Activated effector memory CD4-positive, alpha-beta T cell treated with Interleukin-2 at 50 U/mL for 16 hours (primary cell): ENCODE measurements around the gene HTR3E.
A peak's percentile ranks its signal among the peaks of the same experiment; 100 is the strongest.
"Not testable (repeated sequence)": the region's sequence is repeated elsewhere in the genome, so short reads cannot be mapped to it uniquely, and the experiment has no call there.

ENCODE experiments used
- DNase-seq: peaks from one replicate; pipeline ENCODE4 v3.0.0-alpha.2; 2020

HTR3E gene

DNA sequence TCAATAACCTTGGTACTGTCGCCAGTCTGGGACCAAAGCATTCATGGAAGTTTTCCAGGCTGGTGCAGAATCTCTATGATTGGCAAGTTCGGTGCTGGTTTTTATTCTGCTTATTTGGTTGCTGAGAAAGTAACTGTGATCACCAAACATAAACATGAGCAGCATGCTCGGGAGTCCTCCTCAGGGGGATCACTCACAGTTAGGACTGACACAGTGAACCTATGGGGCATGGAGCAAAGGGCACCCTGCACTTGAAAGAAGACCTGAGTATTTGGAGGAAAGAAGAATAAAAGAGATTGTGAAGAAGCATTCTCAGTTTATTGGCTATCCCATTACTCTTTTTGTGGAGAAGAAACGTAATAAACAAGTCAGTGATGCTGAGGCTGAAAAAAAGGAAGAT is 19.2 kb downstream of the HTR3E start:
- no peak for DNase-seq

DNA sequence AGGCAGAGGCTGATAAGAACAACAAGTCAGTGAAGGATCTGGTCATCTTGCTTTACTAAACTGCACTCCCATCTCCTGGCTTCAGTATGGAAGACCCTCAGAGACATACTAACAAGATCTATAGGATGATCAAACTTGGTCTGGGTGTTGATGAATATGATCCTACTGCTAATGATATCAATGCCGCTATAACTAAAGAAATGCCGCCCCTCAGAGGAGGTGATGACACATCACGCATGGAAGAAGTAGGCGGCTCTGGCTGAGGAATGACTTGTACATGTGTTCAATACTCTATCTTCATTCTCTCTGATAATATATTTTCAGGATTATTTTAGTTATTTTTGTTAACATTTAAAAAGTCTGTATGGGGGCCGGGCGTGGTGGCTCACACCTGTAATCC is 20.8 kb downstream of the HTR3E start:
- DNase-seq = no peak

DNA sequence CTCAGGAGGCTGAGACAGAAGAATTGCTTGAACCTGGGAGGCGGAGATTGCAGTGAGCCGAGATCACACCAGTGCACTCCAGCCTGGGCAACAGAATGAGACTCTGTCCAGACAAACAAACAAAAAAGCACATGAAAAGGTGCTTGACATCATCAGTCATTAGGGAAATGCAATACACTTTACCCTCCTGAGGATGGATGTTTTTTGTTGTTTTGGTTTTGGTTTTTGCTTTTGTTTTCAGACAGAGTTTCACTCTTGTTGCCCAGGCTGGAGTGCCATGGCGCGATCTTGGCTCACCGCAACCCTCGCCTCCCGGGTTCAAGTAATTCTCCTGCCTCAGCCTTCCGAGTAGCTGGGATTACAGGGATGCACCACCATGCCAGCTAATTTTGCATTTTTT is 24.2 kb downstream of the HTR3E start:
- not testable (repeated sequence) for DNase-seq

- DNase-seq = no peak
Measured at GRCh38 chr3:184126006-184126405, 29.1 kb downstream of the HTR3E start.

GRCh38 chr3:184129012-184129411 is 32.1 kb downstream of the HTR3E start:
- DNase-seq = no peak

- DNase-seq = no peak
Measured at GRCh38 chr3:184132945-184133344, 36.1 kb downstream of the HTR3E start.

DNA sequence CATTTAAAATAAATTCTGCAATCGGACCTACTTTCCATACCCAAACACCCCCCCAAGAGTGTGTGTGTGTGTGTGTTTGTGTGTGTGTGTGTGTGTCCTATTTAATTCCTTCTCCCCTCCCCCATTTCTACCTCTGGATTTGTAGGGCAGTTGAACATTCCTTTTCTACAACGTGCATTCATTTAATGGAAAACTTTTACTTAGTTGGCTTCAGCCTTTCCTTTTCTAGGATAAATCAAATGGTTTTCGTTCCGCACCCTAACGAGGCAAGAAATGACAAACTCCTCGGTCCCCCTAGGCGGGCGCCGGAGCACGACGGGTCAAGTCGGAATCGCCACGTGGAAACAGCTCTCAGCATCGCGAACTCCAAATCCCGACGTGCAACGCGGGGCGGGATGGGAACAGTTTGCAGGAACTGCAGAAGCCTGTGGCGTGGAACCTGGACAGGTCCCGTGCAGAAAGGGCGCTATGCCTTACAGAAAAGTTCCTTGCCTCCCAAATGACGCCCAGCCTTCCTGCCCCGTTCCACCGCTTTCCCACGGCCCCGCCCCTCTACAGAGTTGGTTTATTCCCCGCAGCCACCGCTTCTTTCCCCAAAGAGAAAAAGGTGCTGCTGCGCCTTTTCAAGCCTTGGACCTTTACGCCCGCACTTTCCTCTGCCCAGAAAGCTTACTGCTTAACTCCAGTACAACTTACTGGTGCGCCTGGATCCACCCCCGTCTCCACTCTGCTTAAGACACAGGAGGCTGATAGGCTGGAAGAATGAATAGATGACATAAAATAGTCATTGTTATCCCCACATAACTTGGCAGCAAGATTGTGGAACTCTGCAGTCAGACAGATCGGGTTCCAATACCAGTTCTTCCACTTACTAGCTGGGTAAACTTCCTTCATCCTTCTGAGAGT is 37.2 kb downstream of the HTR3E start:
- peak; percentile 15 for DNase-seq

DNA sequence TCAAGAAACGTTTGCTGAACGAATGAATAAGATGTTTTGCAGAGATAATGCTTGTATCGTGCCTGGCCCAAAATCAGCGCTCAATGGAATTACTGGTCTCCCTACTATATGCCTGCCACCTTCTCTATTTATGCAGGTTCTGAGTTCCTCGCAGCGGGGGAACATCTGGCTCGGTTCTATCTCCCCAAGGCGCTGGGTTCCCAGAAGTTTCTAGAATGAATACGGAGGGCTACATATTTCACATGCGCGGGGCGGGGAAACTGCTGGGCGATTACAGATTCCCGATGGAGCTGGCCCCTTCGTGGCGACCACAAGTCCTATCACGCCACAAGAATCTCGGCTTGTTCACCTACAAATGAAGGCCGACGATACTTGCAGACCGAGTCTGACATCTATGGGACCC is 37.9 kb downstream of the HTR3E start:
- DNase-seq = no peak

- DNase-seq = peak; percentile 82
Measured at GRCh38 chr3:184135149-184135910, 38.5 kb downstream of the HTR3E start, which contains the start of gene EIF2B5. Gene EIF2B5 (plus strand): TSS chr3:184135358. CDS start chr3:184135386, 28 bp downstream.

DNA sequence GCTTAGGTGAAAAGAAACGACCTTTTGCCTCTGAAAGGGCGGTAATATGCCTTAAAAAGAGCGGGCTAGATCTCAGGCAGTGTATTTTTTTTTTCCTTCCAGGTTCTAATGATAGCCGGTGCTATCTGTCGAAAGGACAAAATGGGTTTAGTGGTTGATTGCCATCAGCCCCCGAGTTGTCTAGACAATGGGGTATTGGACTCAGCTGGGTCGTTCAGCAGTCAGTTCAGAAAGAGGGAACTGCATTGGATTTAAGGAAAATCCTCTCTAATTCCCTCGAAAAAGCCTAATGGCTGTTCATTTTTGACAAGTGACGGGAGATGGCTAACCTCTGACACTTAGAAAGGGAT is 39.0 kb downstream of the HTR3E start:
- DNase-seq = no peak

GRCh38 chr3:184140436-184140835 is 43.6 kb downstream of the HTR3E start:
- DNase-seq = no peak

- no peak for DNase-seq
Measured at GRCh38 chr3:184142199-184142598, 45.3 kb downstream of the HTR3E start.

DNA sequence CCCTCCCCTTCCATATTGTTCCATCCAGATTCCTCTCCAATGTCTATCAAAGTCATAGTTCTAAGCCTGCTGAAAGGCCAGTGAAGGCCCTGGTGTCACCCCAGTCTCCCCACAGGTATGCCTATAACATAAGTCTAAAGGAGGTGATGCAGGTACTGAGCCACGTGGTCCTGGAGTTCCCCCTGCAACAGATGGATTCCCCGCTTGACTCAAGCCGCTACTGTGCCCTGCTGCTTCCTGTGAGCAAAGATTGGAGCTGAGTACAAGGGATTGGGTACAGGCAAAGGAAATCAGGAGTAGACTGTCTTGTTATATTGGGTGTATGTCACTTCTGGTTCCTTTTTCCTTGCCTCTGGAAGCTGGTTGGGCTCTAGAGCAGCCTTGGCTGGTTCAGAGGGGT is 46.5 kb downstream of the HTR3E start:
- no peak for DNase-seq

DNA sequence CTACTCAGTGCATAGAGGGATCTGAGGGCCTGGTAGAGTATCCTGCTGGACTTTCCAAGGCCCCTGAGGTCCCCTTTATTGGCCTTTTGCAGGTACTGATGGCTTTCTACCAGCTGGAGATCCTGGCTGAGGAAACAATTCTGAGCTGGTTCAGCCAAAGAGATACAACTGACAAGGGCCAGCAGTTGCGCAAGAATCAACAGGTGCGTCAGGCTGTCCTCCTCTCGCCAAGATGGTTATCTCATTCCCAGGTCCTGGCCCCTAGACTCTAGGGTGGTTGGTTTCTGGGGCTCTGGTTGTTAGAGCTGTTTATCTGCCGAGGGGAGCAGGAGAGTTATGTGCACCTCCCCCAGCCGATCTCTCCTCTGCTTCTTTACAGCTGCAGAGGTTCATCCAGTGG is 47.6 kb downstream of the HTR3E start:
- no peak for DNase-seq

- peak; percentile 11 for DNase-seq
Measured at GRCh38 chr3:184145111-184145524, 48.3 kb downstream of the HTR3E start.

DNA sequence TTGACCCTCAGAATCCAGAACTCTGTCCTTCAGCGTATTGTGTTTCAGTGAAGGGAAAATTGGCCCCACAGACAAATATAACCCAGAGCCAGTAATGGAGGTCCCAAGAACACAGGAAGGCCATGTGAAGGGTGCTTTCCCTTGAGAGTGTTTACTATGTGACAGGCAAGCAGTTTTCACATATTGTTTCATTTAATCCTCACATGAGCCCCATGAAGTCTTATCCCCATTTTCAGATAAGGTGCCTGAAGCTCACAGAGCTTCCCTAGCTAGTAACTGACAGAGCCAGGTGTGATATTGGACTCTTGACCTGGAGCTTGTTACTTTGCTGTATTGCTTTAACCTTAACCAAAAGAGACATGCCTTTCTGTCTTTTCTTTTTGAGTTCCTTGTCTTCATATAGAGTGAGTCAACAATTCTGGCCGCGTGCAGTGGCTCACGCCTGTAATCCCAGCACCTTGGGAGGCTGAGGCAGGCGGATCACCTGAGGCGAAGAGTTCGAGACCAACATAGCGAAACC is 48.9 kb downstream of the HTR3E start:
- DNase-seq = no peak

DNA sequence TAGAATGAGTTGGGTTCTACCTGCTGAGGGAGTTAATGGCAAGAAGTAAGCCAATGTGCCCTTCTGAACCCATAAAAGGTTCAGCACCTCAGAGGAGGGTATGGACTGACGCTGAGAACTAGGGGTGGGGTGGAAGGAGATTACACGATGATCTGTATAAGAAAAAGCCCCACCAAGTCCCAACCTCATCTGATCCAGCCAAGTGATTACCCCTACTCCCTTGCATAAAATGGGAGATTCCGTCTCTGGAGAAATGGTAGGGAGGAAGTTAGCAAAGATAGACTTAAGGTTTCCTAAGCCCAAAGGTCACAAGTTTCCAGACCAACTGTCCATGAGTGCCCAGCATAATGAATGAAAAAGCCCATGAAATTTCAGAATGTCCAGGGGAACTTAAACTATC is 51.2 kb downstream of the HTR3E start:
- no peak for DNase-seq

DNA sequence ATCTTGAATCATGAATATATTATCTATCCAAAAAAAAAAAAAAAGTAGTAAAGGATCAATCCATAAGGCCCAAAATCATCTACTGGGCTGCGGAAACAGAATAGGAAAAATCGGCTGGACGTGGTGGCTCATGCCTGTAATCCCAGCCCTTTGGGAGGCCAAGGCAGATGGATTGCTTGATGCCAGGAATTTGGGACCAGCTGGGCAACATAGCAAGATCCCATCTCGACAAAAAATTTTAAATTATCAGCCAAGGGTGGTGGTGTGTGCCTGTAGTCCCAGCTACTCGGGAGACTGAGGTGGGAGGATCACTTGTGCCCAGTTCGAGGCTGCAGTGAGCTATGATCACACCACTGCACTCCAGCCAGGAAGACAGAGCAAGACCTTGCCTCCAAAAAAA is 52.3 kb downstream of the HTR3E start:
- no peak for DNase-seq

GRCh38 chr3:184149770-184150169 is 52.9 kb downstream of the HTR3E start:
- not testable (repeated sequence) for DNase-seq

DNA sequence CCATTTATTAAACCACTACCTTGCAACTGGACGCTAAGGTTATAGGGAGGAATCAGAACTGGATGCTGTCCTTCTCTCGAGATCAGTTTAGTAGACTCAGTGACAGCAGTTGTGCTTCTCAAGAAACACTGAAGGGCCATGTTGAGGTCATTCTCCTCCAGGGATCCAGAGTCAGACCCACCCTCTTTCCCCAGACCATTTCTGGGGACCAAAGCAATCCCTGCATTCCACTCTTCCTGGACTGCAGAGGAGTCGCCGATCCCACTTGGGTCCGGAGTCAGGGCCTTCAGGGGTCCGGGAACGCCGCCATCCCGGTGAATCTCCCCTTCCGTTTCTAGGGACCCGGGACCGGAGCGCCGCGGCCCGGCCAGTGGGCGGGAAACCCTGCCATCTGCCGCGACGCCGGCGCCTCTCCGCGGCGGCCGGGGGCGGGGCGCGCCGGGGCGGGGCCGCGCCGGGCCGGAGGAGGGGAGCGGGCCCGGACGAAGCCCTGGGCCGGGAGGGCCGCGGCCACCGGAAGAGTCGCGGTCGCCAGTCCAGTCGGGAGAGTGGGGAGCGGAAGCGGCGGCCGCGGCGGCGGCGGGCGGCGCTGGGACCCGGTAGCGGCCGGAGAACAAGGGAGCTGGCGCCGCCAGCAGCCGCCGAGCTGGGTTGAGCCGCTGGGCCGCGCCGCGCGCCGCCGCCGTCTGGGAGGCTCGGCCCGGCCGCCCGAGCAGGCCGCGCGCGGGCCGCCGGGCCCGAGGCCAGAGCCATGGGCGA is 58.2 kb downstream of the HTR3E start, which contains the start of gene DVL3:
TSS of gene DVL3 (plus strand) at position 493 of the 759 bp plus-strand sequence. CDS start at position 752, 259 bp downstream.
- peak; percentile 39 for DNase-seq

GRCh38 chr3:184155644-184156521 is 59.0 kb downstream of the HTR3E start:
- peak; percentile 34 for DNase-seq

DNA sequence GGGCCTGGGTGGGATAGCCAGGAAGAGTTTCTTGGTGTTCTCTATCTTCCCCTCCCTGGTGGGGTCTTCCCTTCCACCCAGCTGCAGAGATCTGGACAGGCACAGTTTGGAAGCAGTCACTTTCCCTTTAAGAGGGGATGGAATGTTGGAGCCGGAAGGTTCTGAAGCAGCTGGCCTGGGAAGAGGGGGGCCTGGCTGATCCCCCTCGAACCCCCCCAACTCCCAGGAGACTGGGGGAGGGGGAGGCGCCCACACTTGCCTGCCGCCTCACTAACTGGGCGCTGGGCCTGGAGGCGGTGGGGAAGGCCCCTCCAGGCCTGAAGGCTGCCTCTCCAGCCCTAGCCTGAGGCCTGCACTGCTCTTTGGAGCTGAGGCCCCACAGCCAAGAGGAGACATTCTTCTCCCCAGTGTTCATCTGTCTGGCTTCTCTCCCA is 59.7 kb downstream of the HTR3E start:
- DNase-seq = no peak
